C4-2B (cell line): Measurements from ENCODE around the gene ERCC6L2.

Experiments used
- H3K27ac ChIP-seq: fragments of 450-650 bp; 2 replicates; pipeline ENCODE4 v1.5.1; 2017
- ZFX ChIP-seq: fragments of 450-650 bp; IDR thresholded peaks from 2 replicates; pipeline ENCODE4 v1.6.1; 2017
- TF ChIP-seq, protein P1 (sequence below): fragments of 450-650 bp; conservative IDR thresholded peaks from 2 replicates; pipeline ENCODE4 v1.5.1; 2017; ENCODE audit warnings: mild to moderate bottlenecking

The ERCC6L2 gene

GRCh38 chr9:95875305-95876137 lies at the start of gene ERCC6L2:
Gene ERCC6L2, plus strand, starts transcription at chr9:95875691. Its CDS starts 348 bp downstream, at chr9:95876039.
- no peak; the same call in 1 of the 2 replicates for TF ChIP-seq ZFX
- TF ChIP-seq, protein P1, sequence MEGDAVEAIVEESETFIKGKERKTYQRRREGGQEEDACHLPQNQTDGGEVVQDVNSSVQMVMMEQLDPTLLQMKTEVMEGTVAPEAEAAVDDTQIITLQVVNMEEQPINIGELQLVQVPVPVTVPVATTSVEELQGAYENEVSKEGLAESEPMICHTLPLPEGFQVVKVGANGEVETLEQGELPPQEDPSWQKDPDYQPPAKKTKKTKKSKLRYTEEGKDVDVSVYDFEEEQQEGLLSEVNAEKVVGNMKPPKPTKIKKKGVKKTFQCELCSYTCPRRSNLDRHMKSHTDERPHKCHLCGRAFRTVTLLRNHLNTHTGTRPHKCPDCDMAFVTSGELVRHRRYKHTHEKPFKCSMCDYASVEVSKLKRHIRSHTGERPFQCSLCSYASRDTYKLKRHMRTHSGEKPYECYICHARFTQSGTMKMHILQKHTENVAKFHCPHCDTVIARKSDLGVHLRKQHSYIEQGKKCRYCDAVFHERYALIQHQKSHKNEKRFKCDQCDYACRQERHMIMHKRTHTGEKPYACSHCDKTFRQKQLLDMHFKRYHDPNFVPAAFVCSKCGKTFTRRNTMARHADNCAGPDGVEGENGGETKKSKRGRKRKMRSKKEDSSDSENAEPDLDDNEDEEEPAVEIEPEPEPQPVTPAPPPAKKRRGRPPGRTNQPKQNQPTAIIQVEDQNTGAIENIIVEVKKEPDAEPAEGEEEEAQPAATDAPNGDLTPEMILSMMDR: no peak

GRCh38 chr9:95826183-95826838 lies 49.2 kb upstream of the ERCC6L2 start:
- TF ChIP-seq, protein P1: no peak
- TF ChIP-seq ZFX: no peak
- no peak overlapping the region for H3K27ac ChIP-seq

More at GRCh38 chr9:95875305-95876137, at the start of gene ERCC6L2:
- peak within 1 kb of the TSS; percentile 98 for H3K27ac ChIP-seq

DNA sequence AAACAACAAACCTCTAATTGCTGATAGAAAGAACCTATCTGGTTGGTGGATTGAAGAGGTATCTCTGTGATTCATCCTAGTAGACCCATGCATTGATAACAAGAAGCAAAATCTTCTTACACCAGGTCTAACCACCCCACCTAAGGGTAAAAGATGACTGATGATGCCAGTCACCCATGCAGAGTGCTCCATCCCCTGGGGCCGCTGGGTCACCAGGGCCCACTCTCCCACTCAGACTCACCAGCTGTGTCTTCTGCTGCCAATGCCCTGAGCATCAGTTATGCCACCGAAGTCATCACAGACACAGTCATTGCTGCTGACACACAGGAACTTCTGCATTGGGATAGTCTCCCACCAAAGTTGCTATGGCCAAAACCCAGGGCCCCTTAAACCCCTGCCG lies 44.7 kb upstream of the ERCC6L2 start:
- TF ChIP-seq ZFX: no peak
- TF ChIP-seq, protein P1: no peak
- no peak overlapping the region for H3K27ac ChIP-seq

- H3K27ac ChIP-seq: no peak overlapping the region
- TF ChIP-seq, protein P1: no peak
- TF ChIP-seq ZFX: no peak
These were observed 43.7 kb upstream of the ERCC6L2 start for GRCh38 chr9:95831810-95832209.

- H3K27ac ChIP-seq: no peak overlapping the region
These were observed 41.8 kb upstream of the ERCC6L2 start for GRCh38 chr9:95833546-95834178.

DNA sequence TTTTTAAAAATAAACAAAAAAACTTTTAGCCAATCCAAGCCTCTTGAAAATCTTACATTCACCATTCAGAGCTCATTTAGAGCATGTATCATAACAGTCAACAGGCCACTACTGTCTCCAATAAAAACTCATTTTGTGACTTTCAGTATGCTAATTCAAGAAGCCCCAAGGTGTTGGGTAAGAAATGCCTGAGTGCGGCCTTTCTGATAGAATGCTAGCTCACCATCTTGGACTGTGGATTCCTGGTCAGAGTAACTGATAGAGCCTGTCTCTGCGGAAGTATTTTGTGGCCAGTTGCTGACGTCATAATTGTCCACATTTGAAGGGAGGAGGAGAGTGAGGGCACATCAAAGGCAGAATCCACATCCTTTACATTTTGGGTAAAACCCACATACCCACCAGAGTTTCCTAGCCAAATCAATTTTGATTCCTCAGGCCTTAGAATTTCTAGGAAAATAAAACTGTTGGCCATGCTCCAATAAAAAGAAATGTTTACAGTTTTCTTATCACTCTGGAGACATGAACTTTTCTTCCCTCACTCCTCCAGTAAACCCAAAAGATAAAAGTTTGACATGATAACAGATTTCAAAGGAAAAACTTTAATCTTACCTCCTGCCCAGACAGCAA lies 41.1 kb upstream of the ERCC6L2 start:
- H3K27ac ChIP-seq: no peak overlapping the region
- TF ChIP-seq ZFX: no peak
- TF ChIP-seq, protein P1: no peak

More at GRCh38 chr9:95833546-95834178, 41.8 kb upstream of the ERCC6L2 start:
- TF ChIP-seq, protein P1: no peak
- no peak for TF ChIP-seq ZFX
